HG02870 (cell line): Measurements from ENCODE around the gene UROD.

ENCODE experiments used
- ATAC-seq: cut with Tn5 transposase; IDR thresholded peaks from one replicate; pipeline ENCODE4 v1.9.1; 2021; ENCODE audit warnings: mild to moderate bottlenecking, moderate library complexity; ENCODE audit not compliant: unreplicated experiment

The UROD gene

DNA sequence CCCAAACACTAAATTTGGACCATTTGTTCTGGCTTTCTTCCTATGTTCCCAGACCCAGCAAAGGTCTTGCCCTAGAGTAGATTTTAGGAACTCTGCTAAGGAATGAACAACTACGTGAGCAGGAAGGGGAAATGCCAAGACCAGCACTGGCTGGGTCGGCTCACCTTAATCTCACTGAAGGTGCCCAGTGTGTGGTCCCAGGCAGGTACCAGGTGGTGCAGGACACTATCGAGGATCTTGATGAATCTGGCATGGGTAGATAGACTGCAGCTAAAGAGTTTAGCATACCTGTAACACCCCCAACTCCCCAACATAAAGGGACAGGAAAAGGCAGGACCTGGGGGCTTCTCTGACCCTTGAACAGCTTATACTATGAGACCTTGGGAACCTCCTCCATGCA, 4.0 kb upstream of the UROD start:
- no peak for ATAC-seq

- no peak for ATAC-seq
Observed at GRCh38 chr1:45008516-45008915, 3.5 kb upstream of the UROD start.

DNA sequence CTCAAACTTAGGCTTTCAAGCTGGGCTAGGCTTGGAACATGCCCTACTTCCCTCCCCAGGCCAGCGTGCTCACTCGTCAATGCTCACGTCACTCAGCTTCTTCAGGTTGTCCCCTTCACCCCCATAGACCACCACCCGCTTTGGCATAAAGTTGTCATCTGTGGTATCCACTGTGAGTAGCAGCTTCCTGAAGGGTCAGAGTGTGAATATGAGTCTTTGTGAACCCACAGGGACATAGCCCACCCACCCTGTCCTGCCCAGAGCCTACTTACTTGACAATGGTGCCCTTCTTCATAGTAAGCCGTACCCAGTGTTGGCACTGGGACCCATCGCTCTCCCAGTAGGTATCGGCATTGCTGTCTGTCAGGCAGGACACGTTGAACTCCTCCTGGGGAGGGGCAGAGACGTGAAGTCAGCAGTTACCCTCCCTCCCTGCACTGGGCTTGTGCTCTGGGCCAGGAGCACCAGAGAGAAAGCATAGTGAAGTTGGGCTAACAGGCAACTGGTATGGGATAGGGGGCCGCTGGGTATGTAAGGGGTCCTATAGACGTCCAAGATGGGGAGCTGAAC, 2.7 kb upstream of the UROD start:
- no peak for ATAC-seq

DNA sequence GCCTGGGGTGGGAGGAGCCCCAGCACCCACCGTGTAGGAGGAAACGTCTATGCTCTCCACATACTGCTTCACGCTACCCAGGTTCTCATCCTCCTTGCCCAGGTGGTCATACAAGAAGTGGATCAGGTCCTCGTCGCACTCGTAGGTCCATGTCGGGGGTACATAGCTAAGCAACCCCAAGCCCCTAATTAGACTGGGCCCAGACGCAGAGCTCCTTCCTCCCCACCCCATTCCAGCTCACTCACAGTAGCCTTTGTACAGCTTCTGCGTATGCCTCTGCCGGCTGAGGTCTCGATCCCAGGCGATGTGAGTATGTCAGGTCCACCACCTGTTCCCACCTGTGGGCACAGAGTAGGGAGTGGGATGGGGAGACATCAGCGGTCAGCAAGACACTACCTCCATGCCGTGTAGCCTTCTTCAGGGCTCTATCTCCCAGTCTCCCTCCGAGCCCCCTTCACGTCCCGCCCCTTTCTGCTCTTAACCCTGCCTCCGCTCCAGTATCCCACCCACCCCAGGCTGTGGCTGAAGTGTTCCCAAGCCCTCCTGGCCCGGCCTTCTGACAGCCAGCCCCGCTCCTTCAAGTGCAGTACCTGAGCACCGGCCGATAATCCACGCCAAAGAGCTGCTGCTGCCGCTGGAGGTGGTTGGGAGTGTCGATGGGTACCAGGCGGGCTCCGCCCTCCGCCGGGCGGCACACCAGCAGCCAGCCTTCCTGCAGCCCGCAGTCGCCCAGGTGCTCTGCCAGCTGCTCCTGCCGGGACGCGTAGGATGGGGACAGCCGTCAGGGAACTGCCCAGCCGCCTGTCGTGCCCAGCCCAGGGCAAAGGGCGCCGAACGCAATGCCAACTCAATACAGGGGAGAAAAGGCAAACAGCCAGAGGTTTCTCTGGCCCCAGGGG, 1.8 kb upstream of the UROD start:
- ATAC-seq, result no peak

- ATAC-seq, result peak; percentile 68
Observed at GRCh38 chr1:45010855-45011811, 921 bp upstream of the UROD start, which contains the start of gene HECTD3. HECTD3 (minus strand) TSS chr1:45011324; CDS start chr1:45011257, 67 bp downstream.

DNA sequence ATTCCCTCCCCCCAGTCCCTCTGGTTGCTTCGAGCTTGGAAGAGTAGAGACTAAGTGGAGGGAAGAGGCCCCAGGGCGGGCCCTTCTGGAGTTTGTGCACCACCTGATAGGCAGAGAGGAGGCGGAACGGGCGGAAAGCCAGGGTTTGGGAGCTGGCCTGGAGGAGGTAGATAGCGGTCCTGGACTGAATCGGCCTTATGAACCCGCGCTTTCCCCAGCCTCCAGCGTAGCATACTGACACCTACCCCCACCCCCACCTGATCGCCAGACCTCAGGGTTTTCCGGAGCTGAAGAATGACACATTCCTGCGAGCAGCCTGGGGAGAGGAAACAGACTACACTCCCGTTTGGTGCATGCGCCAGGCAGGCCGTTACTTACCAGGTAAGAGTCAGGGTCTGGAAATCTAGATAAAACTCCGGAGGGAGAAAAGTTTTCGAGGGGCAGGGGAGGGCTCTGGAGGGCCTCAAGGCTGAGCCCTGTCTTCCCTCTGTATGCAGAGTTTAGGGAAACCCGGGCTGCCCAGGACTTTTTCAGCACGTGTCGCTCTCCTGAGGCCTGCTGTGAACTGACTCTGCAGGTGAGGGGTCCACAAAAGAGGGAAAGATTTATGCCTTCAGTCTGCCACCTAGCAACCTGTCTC, 705 bp downstream of the UROD start:
- ATAC-seq, result no peak

DNA sequence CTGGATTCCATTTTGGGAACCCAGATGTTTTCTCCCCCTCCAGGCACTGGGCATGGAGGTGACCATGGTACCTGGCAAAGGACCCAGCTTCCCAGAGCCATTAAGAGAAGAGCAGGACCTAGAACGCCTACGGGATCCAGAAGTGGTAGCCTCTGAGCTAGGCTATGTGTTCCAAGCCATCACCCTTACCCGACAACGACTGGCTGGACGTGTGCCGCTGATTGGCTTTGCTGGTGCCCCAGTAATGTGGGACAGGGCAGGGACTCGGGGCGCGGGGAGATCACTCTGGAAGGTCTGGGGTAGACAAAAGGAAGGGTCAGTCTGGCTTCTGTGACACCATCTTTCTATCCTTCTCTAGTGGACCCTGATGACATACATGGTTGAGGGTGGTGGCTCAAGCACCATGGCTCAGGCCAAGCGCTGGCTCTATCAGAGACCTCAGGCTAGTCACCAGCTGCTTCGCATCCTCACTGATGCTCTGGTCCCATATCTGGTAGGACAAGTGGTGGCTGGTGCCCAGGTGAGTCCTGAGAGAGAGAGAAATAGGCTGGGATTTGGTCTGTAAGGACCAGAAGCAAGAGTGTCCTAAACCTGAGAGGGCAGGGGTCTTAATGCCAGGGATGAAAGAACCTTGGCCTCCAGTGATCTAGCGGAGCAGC, 1.6 kb downstream of the UROD start:
- ATAC-seq, result no peak

- no peak for ATAC-seq
Observed at GRCh38 chr1:45014321-45015028, 2.4 kb downstream of the UROD start.

- ATAC-seq, result no peak
Observed at GRCh38 chr1:45015683-45016082, 3.6 kb downstream of the UROD start.

DNA sequence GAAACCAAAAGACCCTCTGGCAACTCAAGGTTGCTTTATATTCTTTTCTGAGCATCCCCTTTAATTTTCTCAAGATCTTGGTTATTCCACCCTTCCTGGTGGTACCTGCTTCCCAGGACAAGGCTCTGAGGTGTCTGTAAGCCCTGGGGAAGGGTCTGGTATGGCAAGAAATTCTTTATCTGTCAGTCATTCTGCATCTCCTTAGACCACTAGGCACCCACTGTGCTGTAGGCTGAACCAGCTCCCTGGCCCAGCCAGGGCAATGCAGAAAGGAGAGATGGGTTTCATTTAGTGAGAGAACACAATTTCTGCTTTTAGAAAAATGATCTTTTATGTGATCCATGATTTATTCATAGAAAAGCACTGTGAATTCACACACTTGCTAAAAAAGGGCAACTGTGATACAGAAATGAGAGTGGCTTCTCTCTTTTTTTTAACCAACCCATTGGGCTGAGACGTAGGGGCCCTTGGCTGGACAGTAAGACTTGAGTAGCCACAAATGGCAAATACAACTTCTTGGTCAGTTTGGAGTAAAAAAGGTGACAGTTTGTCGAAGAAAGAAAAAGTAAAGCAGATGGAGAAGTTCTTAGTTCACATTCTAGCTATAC, 4.1 kb downstream of the UROD start:
- ATAC-seq, result no peak

GRCh38 chr1:45016767-45017166, 4.7 kb downstream of the UROD start:
- no peak for ATAC-seq

- no peak for ATAC-seq
Observed at GRCh38 chr1:45018599-45019230, 6.7 kb downstream of the UROD start.

- no peak for ATAC-seq
Observed at GRCh38 chr1:45023663-45024062, 11.6 kb downstream of the UROD start.

DNA sequence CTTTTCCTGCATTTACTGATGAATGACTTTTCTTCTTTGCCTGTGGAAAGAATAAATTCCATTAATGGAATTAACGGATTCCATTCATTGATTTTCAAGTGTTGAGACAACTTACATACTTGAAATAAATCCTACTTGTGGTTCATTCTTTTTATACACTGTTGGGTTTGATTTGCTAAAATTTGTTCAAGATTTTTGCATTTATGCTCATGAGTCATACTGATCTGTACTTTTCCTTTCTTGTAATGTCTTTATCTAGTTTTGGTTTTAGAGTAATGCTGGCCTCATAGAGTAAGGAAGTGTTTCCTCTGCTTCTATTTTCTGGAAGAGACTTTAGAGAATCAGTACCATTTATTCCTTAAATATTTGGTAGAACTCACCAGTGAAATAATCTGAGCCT, 14.4 kb downstream of the UROD start:
- no peak for ATAC-seq

- no peak for ATAC-seq
Observed at GRCh38 chr1:45032837-45033236, 20.8 kb downstream of the UROD start.

- no peak for ATAC-seq
Observed at GRCh38 chr1:45033356-45033755, 21.3 kb downstream of the UROD start.

DNA sequence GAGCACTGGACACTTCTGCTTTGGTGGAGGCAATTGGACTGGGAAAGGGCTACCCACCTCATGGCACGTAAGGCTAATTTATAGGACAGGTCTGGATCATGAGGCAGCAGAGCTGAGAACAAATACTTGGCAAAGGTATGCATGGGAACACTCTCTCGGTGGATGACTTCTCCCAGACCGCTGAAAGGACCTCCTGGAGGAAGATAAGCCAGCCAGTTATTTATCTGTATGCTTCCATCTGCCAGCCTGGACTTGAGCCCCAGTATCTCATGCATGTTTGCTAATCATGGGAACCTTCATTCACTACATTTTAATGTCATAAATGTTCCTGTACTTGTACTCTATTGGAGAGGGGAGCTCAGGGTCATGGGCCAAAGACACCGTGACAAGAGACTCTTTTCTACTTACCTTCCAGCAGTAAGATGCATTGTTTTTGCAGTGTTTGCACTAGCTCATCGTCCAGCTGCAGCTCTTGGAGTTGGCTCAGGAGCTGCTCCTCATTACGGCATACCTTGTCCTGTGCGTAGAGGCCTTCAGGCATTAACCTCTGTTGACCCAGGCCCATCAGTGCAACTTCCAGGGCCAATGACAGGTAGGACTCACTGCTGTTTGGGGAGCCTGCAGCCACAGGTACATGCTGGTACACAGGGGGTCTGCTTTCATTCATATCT, 23.7 kb downstream of the UROD start:
- no peak for ATAC-seq

DNA sequence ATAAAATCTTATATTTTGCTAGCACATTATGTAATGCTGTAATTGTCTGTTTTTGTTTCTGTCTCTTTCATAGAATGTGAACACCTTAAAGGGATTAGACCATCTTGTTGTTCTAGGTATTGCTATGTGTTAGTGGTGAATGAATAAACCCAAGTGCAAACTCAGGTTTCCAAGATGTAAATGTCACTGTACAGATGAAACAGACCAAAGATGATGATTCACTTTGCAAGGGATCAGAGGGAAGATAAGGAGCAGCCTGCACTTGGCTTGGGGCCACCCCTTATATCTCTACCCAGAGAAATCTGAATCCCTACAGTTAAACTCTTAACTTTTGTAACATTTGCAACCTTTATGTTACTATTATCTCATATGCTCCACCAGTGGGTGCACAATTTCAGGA, 25.4 kb downstream of the UROD start:
- ATAC-seq, result no peak
